Liver (tissue), 3 donors: ENCODE results near the gene AQP5.

Experiments
- GABPA ChIP-seq, 2 donors: IDR thresholded peaks in 1 of 2; conservative IDR thresholded peaks in 1 of 2; 2 replicates each; pipeline ENCODE4 v1.6.1; 2016; ENCODE audit warnings: antibody characterized with exemption in 2 of 2, mild to moderate bottlenecking in 1 of 2, moderate library complexity in 1 of 2
- JUND ChIP-seq, 2 donors: IDR thresholded peaks; 2 replicates each; pipeline ENCODE4 v1.6.1; 2016; ENCODE audit warnings: antibody characterized with exemption in 2 of 2
- RAD21 ChIP-seq, 2 donors: IDR thresholded peaks; 2 replicates each; pipeline ENCODE4 v1.6.1; 2016; ENCODE audit warnings: antibody characterized with exemption in 2 of 2, mild to moderate bottlenecking in 2 of 2
- TAF1 ChIP-seq: conservative IDR thresholded peaks from 2 replicates; pipeline ENCODE4 v1.6.1; 2016; ENCODE audit warnings: antibody characterized with exemption, mild to moderate bottlenecking
- YY1 ChIP-seq: IDR thresholded peaks from 2 replicates; pipeline ENCODE4 v1.6.1; 2016; ENCODE audit warnings: antibody characterized with exemption, mild to moderate bottlenecking
- TF ChIP-seq, protein P1 (sequence below): fragments of 150-350 bp; IDR thresholded peaks from 2 replicates; pipeline ENCODE4 v1.5.1; 2017; ENCODE audit warnings: improper control_type of control experiment, low read depth, low read length; ENCODE audit not compliant: missing input control
- TF ChIP-seq, protein P2 (sequence below): IDR thresholded peaks from 2 replicates; pipeline ENCODE4 v1.6.1; 2016; ENCODE audit warnings: antibody characterized with exemption
- TF ChIP-seq, protein P3 (sequence below): IDR thresholded peaks from 2 replicates; pipeline ENCODE4 v1.6.1; 2016; ENCODE audit warnings: antibody characterized with exemption, mild to moderate bottlenecking
- donor health status: healthy.
- donor health status: healthy.

DNA sequence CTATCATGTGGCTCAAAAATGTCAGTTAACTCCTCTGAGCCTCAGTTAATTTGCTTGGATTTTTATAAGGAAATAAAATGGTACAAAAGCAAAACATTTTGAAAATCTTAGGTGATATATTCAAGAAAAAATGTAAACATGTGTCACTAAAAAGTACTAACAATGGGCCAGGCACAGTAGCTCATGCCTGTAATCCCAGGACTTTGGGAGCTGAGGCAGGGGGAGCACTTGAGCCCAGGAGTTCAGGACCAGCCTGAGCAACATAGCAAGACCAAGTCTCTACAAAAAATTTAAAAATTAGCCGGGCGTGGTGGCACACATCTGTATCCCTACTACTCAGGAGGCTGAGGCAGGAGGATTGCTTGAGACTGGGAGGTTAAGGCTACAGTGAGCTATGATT lies 36.8 kb downstream of the AQP5 start:
- no peak for TF ChIP-seq RAD21 (IDR thresholded peaks at IDR 0.05)
- TF ChIP-seq, protein P1, sequence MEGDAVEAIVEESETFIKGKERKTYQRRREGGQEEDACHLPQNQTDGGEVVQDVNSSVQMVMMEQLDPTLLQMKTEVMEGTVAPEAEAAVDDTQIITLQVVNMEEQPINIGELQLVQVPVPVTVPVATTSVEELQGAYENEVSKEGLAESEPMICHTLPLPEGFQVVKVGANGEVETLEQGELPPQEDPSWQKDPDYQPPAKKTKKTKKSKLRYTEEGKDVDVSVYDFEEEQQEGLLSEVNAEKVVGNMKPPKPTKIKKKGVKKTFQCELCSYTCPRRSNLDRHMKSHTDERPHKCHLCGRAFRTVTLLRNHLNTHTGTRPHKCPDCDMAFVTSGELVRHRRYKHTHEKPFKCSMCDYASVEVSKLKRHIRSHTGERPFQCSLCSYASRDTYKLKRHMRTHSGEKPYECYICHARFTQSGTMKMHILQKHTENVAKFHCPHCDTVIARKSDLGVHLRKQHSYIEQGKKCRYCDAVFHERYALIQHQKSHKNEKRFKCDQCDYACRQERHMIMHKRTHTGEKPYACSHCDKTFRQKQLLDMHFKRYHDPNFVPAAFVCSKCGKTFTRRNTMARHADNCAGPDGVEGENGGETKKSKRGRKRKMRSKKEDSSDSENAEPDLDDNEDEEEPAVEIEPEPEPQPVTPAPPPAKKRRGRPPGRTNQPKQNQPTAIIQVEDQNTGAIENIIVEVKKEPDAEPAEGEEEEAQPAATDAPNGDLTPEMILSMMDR, result no peak
- no peak for TF ChIP-seq JUND (IDR thresholded peaks at IDR 0.05)
- no peak for TF ChIP-seq YY1
- TF ChIP-seq, protein P2, sequence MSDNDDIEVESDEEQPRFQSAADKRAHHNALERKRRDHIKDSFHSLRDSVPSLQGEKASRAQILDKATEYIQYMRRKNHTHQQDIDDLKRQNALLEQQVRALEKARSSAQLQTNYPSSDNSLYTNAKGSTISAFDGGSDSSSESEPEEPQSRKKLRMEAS, result no peak
- TF ChIP-seq, protein P3, sequence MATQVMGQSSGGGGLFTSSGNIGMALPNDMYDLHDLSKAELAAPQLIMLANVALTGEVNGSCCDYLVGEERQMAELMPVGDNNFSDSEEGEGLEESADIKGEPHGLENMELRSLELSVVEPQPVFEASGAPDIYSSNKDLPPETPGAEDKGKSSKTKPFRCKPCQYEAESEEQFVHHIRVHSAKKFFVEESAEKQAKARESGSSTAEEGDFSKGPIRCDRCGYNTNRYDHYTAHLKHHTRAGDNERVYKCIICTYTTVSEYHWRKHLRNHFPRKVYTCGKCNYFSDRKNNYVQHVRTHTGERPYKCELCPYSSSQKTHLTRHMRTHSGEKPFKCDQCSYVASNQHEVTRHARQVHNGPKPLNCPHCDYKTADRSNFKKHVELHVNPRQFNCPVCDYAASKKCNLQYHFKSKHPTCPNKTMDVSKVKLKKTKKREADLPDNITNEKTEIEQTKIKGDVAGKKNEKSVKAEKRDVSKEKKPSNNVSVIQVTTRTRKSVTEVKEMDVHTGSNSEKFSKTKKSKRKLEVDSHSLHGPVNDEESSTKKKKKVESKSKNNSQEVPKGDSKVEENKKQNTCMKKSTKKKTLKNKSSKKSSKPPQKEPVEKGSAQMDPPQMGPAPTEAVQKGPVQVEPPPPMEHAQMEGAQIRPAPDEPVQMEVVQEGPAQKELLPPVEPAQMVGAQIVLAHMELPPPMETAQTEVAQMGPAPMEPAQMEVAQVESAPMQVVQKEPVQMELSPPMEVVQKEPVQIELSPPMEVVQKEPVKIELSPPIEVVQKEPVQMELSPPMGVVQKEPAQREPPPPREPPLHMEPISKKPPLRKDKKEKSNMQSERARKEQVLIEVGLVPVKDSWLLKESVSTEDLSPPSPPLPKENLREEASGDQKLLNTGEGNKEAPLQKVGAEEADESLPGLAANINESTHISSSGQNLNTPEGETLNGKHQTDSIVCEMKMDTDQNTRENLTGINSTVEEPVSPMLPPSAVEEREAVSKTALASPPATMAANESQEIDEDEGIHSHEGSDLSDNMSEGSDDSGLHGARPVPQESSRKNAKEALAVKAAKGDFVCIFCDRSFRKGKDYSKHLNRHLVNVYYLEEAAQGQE, result no peak
- TF ChIP-seq GABPA (IDR thresholded peaks at IDR 0.05 in 1 of 2, conservative IDR thresholded peaks at IDR 0.05 in 1 of 2), result no peak
- TF ChIP-seq TAF1, result no peak
